ENCODE measurements around the gene TECPR1. TPM values are rescaled to one million over a fixed set of nuclear protein-coding genes. Genes with fewer than 3 reads are reported as not detected.

Gene TECPR1
- total RNA-seq, 1 donor = 21.6 TPM

DNA sequence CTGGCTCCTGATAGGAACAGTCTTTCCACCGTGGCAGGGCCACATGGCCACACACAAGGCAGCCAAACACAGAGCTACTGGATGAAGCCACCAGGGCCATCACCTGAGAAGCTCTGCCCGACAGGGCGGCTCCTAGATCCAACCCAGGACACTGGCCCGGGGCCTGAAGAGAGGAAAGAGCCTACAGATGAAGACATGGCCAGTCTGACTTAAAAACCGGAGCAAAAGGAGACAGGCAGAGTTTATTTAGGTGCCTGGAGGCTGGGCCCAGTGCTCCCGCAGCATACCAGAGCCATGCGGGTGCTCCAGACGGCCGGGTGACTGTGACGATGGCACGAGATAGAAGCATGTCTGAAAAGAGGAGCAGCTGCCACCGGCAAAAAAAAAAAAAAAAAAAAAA is 3.9 kb downstream of the TECPR1 start:
- DNase-seq (ENCODE audit: low read depth) = no peak

DNA sequence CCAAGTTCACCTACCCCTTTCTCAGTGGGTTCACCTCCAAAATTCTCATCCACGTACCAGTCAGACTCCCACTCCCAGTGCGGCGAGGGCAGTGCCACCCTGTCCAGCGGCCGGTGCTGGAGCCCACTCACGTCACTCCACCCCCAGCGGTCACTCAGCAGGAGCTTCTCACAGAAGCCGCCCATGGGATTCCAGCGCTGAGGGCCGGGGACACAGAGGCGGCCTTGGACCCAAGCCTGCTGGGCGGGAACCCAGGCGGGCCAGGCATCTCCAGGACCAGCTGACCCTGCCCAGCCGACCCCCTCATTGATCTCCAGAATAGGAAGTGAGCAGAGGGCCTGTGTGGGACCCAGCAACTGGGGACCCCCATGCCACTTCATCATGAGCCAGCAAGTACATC is 7.2 kb downstream of the TECPR1 start:
- no peak for DNase-seq (ENCODE audit: low read depth)
- TF ChIP-seq, protein P1, sequence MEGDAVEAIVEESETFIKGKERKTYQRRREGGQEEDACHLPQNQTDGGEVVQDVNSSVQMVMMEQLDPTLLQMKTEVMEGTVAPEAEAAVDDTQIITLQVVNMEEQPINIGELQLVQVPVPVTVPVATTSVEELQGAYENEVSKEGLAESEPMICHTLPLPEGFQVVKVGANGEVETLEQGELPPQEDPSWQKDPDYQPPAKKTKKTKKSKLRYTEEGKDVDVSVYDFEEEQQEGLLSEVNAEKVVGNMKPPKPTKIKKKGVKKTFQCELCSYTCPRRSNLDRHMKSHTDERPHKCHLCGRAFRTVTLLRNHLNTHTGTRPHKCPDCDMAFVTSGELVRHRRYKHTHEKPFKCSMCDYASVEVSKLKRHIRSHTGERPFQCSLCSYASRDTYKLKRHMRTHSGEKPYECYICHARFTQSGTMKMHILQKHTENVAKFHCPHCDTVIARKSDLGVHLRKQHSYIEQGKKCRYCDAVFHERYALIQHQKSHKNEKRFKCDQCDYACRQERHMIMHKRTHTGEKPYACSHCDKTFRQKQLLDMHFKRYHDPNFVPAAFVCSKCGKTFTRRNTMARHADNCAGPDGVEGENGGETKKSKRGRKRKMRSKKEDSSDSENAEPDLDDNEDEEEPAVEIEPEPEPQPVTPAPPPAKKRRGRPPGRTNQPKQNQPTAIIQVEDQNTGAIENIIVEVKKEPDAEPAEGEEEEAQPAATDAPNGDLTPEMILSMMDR (IDR thresholded peaks at IDR 0.05; ENCODE audit: insufficient read depth, low read depth, low read length) = no peak
- H3K4me3 ChIP-seq (ENCODE audit: low read depth, low read length) = no peak overlapping the region

More for the DNA sequence above, 3.9 kb downstream of the TECPR1 start:
- TF ChIP-seq, protein P1 (IDR thresholded peaks at IDR 0.05; ENCODE audit: insufficient read depth, low read depth, low read length) = no peak
- H3K4me3 ChIP-seq (ENCODE audit: low read depth, low read length) = no peak overlapping the region

DNA sequence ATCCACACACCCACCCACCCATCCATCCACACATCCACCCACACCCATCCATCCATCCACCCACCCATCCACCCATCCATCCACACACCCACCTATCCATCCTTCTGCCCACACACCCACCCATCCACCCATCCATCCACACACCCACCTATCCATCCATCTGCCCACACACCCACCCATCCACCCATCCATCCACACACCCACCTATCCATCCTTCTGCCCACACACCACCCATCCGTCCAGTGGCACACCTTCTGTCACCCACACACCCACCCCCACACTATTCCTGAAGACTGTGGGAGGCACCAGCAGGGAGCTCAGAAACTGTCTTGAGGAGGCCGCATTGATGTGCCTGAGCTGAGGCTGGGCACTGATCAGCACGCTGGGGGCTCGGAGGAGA is 9.1 kb downstream of the TECPR1 start:
- H3K4me3 ChIP-seq (ENCODE audit: low read depth, low read length) = no peak overlapping the region
- no peak for DNase-seq (ENCODE audit: low read depth)
- TF ChIP-seq, protein P1 (IDR thresholded peaks at IDR 0.05; ENCODE audit: insufficient read depth, low read depth, low read length) = no peak

GRCh38 chr7:98242342-98242741 is 9.7 kb downstream of the TECPR1 start:
- no peak overlapping the region for H3K4me3 ChIP-seq (ENCODE audit: low read depth, low read length)
- DNase-seq (ENCODE audit: low read depth) = no peak
- TF ChIP-seq, protein P1 (IDR thresholded peaks at IDR 0.05; ENCODE audit: insufficient read depth, low read depth, low read length) = no peak

- DNase-seq (ENCODE audit: low read depth) = no peak
- H3K4me3 ChIP-seq (ENCODE audit: low read depth, low read length) = no peak overlapping the region
- TF ChIP-seq, protein P1 (IDR thresholded peaks at IDR 0.05; ENCODE audit: insufficient read depth, low read depth, low read length) = no peak
Observed at GRCh38 chr7:98241674-98242241, 10.3 kb downstream of the TECPR1 start.

DNA sequence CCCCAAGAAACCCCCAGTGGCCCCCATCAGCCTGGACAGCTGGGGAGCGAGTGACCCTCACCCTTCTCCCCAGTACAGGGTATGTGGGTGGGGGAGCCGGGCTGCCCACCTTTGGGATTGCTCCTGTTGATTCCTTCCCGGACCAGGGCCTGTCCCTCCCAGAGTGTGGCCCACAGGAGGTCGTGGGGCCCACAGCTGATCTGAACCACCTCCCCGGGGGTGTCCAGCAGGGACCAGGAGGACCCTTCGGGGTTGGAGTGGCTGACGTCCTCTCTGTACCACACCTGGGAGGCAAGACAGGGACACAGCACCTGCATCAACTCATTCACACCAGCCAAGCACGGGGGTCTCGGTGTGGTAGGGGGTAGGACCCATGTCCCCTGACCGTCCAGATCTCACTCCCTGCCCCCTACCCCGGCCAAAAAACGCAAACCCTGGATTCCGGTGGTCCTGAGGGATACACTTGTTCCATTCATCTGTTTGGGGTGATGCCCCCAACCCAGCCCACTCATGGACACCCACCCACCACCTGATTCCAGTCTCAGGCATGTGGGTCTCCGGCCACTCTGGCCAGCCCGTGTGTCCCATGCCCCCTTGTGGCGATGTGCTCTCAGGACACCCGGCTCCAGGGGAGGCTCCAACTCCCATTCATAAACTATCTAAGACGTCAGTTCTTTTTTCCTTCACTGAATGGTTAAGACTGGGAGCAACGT is 10.9 kb downstream of the TECPR1 start:
- peak; percentile 50 for DNase-seq (ENCODE audit: low read depth)
- no peak overlapping the region for H3K4me3 ChIP-seq (ENCODE audit: low read depth, low read length)

More for the DNA sequence above, 10.9 kb downstream of the TECPR1 start:
- TF ChIP-seq, protein P1 (IDR thresholded peaks at IDR 0.05; ENCODE audit: insufficient read depth, low read depth, low read length) = peak; percentile 86
